OCI-LY7 (cell line): ENCODE results near the gene CTNNA2.

Experiments
- EZH2phosphoT487 ChIP-seq: fragments of 200-600 bp; sonication (generic); IDR thresholded peaks from 2 replicates; pipeline ENCODE4 v1.6.1; 2018; ENCODE audit warnings: low read depth, borderline replicate concordance, mild to moderate bottlenecking, mixed run types, antibody characterized with exemption, low read length, moderate library complexity, mixed read lengths
- TF ChIP-seq, protein P1 (sequence below): fragments of 200-600 bp; sonication (generic); conservative IDR thresholded peaks from 2 replicates; pipeline ENCODE4 v1.5.1; 2014; ENCODE audit warnings: mild to moderate bottlenecking, antibody characterized with exemption, low read length, moderate library complexity, mixed read lengths

DNA sequence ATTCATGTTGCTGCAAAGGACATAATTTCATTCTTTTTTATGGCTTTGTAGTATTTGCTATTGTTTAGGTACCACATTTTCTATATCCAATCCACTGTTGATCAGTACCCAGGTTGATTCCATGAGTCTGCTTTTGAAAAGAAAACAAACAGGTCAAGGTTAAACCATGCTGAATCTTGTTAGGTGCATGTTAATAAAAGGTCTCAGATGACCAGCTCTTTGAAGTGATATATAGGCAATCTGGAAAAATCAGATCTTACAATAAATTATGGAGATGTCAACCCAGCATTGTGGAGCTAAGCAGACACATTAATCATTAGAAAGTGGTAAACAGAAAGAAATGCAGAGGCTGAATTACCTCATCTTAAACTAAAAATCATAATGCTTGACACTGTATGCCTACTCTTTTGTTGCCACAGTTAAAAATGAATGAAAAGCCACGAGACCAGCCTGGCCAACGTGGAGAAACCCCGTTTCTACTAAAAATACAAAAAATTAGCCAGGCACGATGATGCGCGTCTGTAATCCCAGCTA is 246.0 kb downstream of the CTNNA2 start:
- TF ChIP-seq, protein P1, sequence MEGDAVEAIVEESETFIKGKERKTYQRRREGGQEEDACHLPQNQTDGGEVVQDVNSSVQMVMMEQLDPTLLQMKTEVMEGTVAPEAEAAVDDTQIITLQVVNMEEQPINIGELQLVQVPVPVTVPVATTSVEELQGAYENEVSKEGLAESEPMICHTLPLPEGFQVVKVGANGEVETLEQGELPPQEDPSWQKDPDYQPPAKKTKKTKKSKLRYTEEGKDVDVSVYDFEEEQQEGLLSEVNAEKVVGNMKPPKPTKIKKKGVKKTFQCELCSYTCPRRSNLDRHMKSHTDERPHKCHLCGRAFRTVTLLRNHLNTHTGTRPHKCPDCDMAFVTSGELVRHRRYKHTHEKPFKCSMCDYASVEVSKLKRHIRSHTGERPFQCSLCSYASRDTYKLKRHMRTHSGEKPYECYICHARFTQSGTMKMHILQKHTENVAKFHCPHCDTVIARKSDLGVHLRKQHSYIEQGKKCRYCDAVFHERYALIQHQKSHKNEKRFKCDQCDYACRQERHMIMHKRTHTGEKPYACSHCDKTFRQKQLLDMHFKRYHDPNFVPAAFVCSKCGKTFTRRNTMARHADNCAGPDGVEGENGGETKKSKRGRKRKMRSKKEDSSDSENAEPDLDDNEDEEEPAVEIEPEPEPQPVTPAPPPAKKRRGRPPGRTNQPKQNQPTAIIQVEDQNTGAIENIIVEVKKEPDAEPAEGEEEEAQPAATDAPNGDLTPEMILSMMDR: no peak
- no peak for TF ChIP-seq EZH2phosphoT487
